HUES48 (cell line): Measurements from ENCODE around the gene IRX4.
"Not testable (repeated sequence)": the region's sequence is repeated elsewhere in the genome, so short reads cannot be mapped to it uniquely, and the experiment has no call there.

ENCODE experiments used
- H3K27ac ChIP-seq: one replicate; pipeline ENCODE4 v1.7.0; 2013; ENCODE audit warnings: low read depth, low read length, inconsistent platforms
- H3K27me3 ChIP-seq: 2 replicates; pipeline ENCODE4 v1.6.1; 2013; ENCODE audit warnings: mild to moderate bottlenecking, low read length; ENCODE audit not compliant: control insufficient read depth, insufficient read depth
- H3K36me3 ChIP-seq: 2 replicates; pipeline ENCODE4 v1.6.1; 2013; ENCODE audit warnings: low read length; ENCODE audit not compliant: control insufficient read depth, insufficient read depth
- H3K4me1 ChIP-seq: 2 replicates; pipeline ENCODE4 v1.6.1; 2013; ENCODE audit warnings: mild to moderate bottlenecking, low read length; ENCODE audit not compliant: control insufficient read depth, insufficient read depth
- H3K4me3 ChIP-seq: 2 replicates; pipeline ENCODE4 v1.5.1; 2013; ENCODE audit warnings: mild to moderate bottlenecking, low read depth, low read length
- H3K9ac ChIP-seq: 2 replicates; pipeline ENCODE4 v1.6.1; 2013; ENCODE audit warnings: mild to moderate bottlenecking, low read depth, low read length, moderate library complexity
- H3K9me3 ChIP-seq: 2 replicates; pipeline ENCODE4 v1.6.1; 2013; ENCODE audit warnings: low read length; ENCODE audit not compliant: control insufficient read depth, insufficient read depth

IRX4 gene

DNA sequence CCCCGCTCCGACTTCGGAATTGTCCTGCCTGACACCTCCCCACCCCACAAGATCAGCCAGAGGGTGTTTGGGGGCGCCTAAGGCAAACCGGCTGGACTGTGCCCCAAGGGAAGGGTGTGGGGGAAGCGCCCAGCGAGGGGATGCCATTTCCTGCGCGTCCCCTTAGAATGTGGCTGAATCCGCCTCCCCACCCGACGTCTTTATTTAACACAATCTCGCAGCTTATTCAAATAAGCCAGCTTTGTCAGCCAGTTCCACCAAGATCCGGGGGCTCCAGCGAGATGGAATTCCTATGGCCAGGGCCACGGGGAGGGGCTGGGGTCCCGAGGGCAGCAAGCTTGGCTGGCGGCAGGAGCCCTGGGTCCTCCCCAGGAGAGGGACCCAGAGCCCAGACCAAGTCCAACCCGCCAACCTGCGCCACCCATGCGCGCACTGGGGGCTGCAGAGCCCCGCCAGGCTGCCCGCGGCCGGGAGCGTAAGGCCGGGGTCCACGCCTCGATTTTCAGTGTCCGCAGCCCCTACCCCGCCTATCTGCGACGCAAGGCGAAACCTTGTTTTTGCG lies 7.4 kb downstream of the IRX4 start:
- H3K27ac ChIP-seq = no peak overlapping the region
- H3K9me3 ChIP-seq = no peaks in the 10 kb centered on the region
- peaks cover 90% of the 10 kb centered on the region for H3K27me3 ChIP-seq
- H3K4me3 ChIP-seq = peak overlapping the region; percentile 44
- no peaks in the 10 kb centered on the region for H3K36me3 ChIP-seq
- peaks cover 25% of the 10 kb centered on the region for H3K4me1 ChIP-seq
- H3K9ac ChIP-seq = no peak overlapping the region

DNA sequence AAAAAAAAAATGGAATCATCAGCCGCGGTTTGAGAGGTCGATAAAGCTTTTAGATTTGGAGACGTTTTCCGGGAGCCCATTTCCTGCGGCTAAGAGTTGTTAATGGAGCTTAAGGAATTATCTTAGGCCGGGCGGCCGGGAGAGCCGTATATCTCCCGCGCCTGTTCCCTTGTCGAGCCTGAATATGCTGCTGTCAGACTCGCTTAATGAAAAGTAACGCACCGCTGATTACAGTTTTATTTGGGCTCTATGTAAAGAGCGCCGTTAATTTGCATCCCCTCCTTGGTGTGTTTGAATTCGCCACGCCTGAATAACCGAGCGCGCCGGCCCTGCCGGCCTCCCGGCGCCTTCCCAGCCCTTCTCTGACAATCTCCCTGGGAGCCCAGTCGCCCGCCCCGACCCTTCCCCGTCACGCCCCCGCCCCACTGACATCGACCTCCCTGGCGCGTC lies 7.9 kb downstream of the IRX4 start:
- Histone ChIP-seq H3K27ac (no peak overlapping the region), H3K4me1 (peaks cover 25% of the 10 kb centered on the region), H3K9ac (no peak overlapping the region), H3K27me3 (peaks cover 84% of the 10 kb centered on the region), H3K36me3 (no peaks in the 10 kb centered on the region), H3K9me3 (no peaks in the 10 kb centered on the region), H3K4me3 (peak overlapping the region; percentile 44; the same call in 1 of the 2 replicates)

DNA sequence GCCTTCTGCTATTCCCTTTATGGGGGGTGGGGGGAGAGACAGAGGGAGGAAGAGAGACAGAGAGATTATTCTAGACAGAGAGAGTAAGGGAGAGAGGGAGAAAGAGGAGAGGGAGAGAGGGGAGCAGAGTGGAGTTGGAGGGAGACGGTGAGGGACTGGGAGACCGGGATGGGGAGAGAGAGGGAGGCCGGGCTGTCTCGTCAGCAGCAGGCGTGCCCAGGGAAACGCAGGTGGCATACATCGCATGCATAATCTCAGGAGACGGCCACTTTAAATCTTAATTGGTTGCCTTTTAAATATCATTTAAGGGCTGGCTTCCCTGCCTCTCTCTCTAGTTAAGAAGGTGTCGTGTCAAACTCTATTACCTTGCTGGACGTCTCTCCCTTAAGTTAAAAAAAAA lies 8.4 kb downstream of the IRX4 start:
- peaks cover 25% of the 10 kb centered on the region for H3K4me1 ChIP-seq
- H3K4me3 ChIP-seq = peak overlapping the region; percentile 44; the same call in 1 of the 2 replicates
- no peak overlapping the region for H3K9ac ChIP-seq
- no peaks in the 10 kb centered on the region for H3K9me3 ChIP-seq
- no peak overlapping the region for H3K27ac ChIP-seq
- no peaks in the 10 kb centered on the region for H3K36me3 ChIP-seq
- H3K27me3 ChIP-seq = peaks cover 82% of the 10 kb centered on the region

DNA sequence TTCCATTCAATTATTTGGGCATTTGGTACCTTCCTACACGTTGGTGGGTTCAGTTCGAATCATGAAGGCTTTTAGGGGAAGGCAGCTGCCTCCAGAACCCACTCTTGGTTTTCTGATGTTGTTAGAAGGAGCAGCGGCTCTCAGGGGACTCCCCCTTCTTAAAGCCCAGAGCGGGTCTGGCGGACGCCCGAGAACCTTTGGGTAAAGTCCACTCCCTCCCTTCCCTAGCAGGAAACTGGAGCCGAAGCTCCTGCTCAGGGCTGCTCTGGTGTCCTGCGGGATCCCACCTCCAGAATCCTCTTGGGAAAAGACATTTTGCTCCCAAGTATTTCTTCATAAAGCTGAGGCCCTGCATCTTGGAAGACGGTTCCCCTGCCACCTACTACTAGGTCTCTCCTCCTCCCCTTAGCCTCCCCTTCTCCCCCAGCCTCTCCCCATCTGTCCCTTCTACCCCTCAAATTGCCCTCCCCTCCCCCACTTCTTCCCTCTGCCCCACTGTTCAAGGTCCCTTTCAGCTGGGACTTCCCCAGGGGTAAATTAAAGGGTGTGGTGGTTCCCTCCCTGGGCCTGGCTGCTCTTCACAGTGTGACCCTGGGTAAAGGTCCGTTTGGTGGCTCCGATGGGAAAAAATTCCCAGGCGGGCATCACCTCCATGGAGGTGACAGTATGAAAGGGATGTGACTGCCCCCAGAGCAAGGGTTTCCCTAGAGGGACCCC lies 9.3 kb downstream of the IRX4 start:
- no peak overlapping the region for H3K4me3 ChIP-seq
- peaks cover 78% of the 10 kb centered on the region for H3K27me3 ChIP-seq

DNA sequence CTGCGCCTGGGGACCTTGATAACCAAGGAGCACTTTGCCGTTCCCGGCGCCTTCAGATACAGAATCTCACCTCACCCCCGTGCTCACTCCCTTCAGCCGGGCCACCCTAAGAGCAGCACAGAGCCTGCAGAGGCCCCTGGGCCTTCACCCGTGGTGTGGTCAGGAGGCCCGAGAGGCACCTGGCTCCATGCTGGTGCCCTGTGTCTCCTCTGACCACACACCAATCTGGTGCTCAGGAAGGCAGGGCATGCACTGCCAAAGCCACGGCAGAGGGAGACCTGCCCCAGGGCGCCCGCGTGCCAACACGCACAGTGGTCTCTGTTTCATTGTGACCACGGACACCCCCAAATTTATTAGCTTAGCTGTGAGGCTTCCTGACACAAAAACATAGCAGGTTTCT lies 11.3 kb downstream of the IRX4 start:
- H3K9me3 ChIP-seq = no peaks in the 10 kb centered on the region
- H3K4me1 ChIP-seq = peaks cover 16% of the 10 kb centered on the region
- no peak overlapping the region for H3K4me3 ChIP-seq
- no peaks in the 10 kb centered on the region for H3K36me3 ChIP-seq
- no peak overlapping the region for H3K27ac ChIP-seq
- peaks cover 63% of the 10 kb centered on the region for H3K27me3 ChIP-seq
- H3K9ac ChIP-seq = no peak overlapping the region

More for the DNA sequence above, 9.3 kb downstream of the IRX4 start:
- no peaks in the 10 kb centered on the region for H3K9me3 ChIP-seq
- H3K36me3 ChIP-seq = no peaks in the 10 kb centered on the region
- H3K27ac ChIP-seq = no peak overlapping the region
- peaks cover 25% of the 10 kb centered on the region for H3K4me1 ChIP-seq
- no peak overlapping the region for H3K9ac ChIP-seq

DNA sequence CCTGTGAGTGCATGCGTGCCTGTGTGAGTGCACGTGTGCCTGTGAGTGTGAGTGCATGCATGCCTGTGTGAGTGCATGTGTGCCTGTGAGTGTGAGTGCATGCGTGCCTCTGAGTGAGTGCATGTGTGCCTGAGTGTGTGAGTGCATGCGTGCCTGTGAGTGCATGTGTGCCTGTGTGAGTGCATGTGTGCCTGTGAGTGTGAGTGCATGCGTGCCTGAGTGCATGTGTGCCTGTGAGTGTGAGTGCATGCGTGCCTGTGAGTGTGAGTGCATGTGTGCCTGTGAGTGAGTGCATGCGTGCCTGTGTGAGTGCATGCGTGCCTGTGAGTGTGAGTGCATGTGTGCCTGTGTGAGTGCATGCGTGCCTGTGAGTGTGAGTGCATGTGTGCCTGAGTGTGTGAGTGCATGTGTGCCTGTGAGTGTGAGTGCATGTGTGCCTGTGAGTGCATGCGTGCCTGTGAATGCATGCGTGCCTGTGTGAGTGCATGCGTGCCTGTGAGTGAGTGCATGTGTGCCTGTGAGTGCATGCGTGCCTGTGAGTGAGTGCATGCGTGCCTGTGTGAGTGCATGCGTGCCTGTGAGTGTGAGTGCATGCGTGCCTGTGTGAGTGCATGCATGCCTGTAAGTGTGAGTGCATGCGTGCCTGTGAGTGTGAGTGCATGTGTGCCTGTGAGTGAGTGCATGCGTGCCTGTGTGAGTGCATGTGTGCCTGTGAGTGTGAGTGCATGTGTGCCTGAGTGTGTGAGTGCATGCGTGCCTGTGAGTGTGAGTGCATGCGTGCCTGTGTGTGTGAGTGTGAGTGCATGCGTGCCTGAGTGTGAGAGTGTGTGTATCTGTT lies 12.1 kb downstream of the IRX4 start:
- peaks cover 56% of the 10 kb centered on the region for H3K27me3 ChIP-seq
- not testable (repeated sequence) for H3K9me3 ChIP-seq, H3K27ac ChIP-seq, H3K9ac ChIP-seq, H3K4me3 ChIP-seq, H3K4me1 ChIP-seq, H3K36me3 ChIP-seq

DNA sequence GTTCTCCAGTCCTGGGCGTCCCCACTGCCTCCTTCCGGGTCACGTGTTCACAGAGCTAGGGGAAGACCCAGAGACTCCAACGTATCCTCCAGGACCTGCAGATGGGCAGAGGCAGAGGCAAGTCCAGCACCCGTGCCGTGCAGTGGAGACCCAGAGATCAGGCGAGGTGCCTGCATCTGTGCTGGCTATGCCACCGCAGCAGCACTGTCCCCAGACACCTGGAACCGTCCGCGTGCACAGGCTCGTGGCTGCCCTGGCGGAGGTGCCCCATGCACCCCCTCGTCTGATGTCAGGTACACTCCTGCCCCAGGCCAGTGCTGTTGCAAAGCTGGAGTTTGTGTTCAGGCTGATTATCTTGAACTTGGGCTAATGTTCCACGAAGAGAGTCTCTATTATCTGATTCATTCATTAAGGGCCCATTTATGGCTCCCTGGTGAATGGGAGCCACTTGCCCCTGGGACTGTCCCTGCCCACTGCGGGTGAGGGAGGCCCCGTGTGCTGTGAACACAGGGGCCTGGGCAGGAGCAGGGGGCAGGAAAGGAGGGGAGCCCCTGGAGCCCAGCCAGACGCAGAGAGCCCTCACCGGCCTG lies 13.7 kb downstream of the IRX4 start:
- H3K9ac ChIP-seq = no peak overlapping the region
- H3K27ac ChIP-seq = no peak overlapping the region
- H3K36me3 ChIP-seq = no peaks in the 10 kb centered on the region
- no peaks in the 10 kb centered on the region for H3K9me3 ChIP-seq
- H3K27me3 ChIP-seq = peaks cover 42% of the 10 kb centered on the region
- no peaks in the 10 kb centered on the region; the same call in 1 of the 2 replicates for H3K4me1 ChIP-seq
- no peak overlapping the region for H3K4me3 ChIP-seq

DNA sequence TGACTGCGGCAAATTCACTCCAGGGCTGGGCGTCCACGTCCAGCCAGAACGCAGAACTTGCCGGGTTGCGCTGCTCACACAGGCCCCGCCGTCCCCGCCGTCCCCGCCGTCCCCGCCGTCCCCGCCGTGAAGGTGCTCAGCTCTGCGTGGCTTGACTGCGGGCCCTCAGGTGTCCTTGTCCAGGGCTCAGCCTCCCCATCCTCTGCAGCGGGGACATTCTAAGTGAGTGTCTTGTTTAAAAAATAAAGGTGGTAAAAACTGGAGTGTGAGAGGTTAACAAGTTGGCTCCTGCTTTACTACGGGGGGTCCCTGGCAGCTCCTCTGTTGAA lies 14.9 kb downstream of the IRX4 start:
- no peaks in the 10 kb centered on the region for H3K9me3 ChIP-seq
- no peak overlapping the region for H3K27ac ChIP-seq
- peaks cover 30% of the 10 kb centered on the region for H3K27me3 ChIP-seq
- no peak overlapping the region for H3K9ac ChIP-seq
- no peaks in the 10 kb centered on the region; the same call in 1 of the 2 replicates for H3K4me1 ChIP-seq
- no peaks in the 10 kb centered on the region for H3K36me3 ChIP-seq
- H3K4me3 ChIP-seq = no peak overlapping the region

DNA sequence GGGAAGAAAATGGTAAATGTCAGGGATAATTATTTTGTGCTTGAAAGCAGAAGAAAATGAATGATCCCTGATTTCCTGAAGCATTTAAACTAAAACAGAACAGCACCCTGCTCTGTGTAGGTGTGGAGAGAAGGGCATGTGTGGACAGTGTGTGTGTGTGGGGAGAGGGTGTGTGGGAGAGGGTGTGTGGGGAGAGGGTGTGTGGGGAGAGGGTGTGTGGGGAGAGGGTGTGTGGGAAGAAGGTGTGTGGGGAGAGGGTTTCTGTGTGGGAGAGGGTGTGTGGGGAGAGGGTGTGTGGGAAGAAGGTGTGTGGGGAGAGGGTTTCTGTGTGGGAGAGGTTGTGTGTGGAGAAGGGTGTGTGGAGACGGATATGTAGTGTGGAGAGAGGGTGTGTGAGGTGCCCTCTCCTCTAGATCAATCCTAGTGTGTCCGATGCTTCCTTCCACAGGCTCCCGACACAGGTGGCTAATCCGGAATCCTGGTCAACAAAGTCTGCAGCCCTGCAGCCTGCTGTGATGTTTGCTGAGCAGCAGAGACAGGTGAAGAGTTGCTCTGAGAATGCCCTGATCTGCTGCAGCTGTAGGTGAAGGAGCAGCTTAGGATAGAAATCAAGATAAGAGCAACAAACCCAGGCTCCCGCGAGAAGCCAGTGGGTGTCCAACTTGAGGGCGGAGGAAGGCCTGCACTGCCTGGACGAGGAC lies 15.5 kb downstream of the IRX4 start:
- Histone ChIP-seq H3K9me3 (no peaks in the 10 kb centered on the region), H3K27ac (no peak overlapping the region), H3K4me3 (no peak overlapping the region), H3K36me3 (no peaks in the 10 kb centered on the region), H3K27me3 (peaks cover 25% of the 10 kb centered on the region), H3K9ac (no peak overlapping the region), H3K4me1 (no peaks in the 10 kb centered on the region; the same call in 1 of the 2 replicates)

DNA sequence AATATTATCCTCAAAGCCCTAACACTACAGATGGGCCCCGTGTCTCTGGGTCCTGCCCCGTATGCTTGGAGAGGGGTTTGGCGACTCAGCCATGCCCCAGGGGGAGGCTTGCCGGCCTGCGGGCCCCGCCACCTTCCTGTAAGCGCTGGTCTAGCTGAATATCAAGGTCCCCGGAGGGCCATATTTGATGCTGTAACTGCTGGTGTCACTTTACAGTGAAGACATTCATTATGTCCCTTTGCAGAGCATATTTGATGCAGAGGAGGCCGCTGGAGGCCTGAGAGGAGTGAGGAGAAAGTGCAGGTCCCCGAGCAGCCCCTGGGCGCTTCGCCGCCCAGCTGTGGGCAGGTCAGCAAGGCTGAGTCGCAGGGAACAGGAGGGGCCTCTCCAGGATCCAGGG lies 16.8 kb downstream of the IRX4 start:
- H3K4me1 ChIP-seq = no peaks in the 10 kb centered on the region; the same call in 1 of the 2 replicates
- no peaks in the 10 kb centered on the region for H3K9me3 ChIP-seq
- no peak overlapping the region for H3K27ac ChIP-seq
- no peaks in the 10 kb centered on the region for H3K36me3 ChIP-seq
- H3K4me3 ChIP-seq = no peak overlapping the region
- H3K27me3 ChIP-seq = peaks cover 16% of the 10 kb centered on the region
- H3K9ac ChIP-seq = no peak overlapping the region
